NCI-H524 treated with DMSO at 0.1 percent for 48 hours (cell line): ENCODE data around the gene TXNDC8.
"Not testable (repeated sequence)": the region's sequence is repeated elsewhere in the genome, so short reads cannot be mapped to it uniquely, and the experiment has no call there.

Experiments used
- DNase-seq: peaks from one replicate; lab custom pipeline; 2025; lab: John Stamatoyannopoulos, UW

Gene TXNDC8

DNA sequence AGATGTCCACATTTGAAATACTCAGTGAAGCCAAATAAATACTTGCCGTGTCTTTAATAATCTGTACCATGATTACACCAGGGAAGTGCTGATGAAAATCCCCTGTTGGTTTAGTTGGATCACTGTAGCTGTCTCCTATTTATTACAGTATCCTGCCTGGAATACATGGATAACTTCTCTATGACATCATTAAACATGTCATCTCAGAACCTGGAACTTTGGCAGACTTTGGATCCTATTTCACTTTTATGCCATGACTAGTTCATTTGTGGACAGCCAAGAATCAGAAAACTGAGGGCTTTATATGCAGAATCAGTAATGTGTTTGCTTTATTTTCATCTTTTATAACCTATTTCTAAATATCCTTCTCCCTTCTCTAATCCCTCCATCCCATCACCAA, at the start of gene TXNDC8:
Gene TXNDC8 (minus strand): TSS at position 137 of the 400 bp plus-strand sequence.
- DNase-seq: no peak

DNA sequence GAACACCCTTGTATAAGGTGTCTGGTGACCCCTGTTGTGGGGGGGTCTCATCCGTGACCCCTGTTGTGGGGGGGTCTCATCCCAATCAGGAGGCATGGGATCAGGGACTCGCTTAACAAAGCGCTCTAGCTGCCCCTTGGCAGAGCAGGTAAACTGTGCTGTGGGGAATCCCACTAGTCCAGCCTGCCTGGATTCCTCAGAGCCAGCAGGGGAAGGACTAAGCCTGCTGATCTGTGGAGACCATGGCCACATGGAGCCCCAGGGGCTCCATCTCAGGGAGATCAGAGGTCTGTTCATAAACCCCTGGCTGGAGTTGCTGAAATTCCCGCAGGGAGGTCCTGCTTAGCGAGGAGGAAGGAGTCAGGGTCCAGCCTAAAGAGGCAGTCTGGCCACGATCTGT, 45.8 kb upstream of the TXNDC8 start:
- no peak for DNase-seq

- DNase-seq: no peak
Measured at GRCh38 chr9:110382731-110383130, 45.1 kb upstream of the TXNDC8 start.

- DNase-seq: no peak
Measured at GRCh38 chr9:110371411-110372007, 33.8 kb upstream of the TXNDC8 start.

GRCh38 chr9:110370315-110370714, 32.7 kb upstream of the TXNDC8 start:
- no peak for DNase-seq

DNA sequence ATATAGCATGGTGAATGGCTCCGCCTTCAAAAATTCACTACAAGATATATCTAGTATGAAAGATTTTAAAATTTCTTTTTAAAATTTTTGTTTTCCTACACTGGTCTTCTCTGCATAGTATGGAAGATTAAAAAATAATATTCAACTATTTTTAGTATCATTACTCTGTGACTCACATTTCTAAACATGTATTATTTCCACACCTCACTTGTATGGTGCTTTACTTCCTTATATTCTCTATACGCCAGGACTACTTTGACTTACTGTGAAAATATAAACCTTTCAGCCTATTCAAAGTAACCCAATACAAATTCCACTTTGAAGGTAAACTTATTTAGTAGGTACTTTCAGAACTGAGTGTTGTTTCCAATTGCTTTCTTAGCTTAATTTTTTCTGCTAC, 26.8 kb upstream of the TXNDC8 start:
- no peak for DNase-seq

GRCh38 chr9:110358992-110359391, 21.3 kb upstream of the TXNDC8 start:
- not testable (repeated sequence) for DNase-seq

DNA sequence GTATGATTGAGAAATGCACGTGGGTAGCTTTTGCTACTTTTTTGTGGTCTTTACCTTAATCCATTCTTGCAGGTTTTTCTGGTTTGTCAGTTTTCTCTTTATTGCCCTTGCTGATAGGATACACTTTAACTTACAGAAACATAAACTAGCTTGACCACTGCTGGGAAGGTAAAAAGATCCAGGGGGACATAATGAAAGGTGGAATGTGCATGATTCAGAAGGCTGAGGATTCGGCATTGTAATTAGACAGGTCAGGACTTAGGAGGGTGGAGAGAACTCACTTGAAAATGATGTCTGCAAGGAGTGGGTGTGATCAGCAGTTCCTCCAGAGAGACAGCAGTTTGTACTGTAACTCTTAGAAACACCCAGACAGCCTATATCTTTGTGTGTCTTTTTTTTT, 19.8 kb upstream of the TXNDC8 start:
- DNase-seq: no peak

DNA sequence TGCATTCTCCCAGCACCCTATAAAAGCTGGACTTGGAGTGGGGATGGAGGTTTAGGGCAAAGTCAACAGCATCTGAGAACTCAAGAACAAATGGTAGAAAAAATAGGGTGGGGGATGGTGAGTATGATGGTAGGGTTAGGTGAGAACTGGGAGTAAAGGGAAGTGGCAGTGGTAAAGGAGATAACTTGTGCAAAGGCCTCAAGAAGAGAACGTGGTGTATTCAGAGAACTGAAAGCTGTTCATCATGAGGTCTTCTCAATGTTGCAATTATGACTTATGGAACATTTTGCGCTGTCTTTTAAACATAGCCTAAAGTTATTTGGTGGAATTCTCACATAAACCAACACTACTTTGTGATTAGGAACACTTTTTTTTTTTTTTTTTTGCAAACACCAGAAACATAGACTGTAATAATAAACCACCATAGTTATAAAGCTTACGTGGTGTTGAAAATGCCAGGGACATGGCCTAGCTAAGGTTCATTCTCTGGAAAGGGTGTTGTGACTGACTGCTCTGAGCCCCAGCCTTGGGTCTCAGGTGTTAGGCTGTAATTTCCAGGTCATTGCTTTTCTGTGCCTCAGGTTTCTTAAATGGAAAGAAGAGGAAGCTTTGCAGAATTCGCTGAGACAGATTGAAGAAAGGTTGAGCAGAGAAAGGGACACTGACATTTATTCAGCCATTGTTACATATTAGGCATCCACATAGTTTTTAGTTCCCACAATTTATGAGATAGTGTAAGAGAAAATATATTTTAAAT, 19.2 kb upstream of the TXNDC8 start:
- no peak for DNase-seq

- no peak for DNase-seq
Measured at GRCh38 chr9:110355911-110356310, 18.2 kb upstream of the TXNDC8 start.

DNA sequence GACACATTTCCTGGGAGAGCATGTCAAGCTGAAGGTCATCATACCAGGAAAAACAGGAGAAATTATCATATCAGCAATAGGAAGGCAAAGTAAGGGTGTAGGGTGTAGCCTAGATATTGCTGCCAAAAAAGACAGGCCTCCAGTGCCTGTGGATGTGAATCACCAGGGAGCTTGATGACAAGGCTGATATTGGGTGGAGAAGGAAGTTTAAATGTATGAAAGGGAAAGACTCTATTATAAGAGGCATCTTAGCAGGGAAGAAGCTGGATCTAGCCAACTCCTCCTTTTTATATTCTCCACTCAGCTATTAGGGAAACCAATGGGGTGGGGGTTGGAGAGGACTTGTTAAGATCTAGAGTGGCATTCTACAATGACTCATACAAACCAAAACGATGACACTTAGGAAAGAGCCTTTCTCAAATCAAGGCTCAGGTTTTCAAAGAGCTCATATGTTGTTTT, 13.4 kb upstream of the TXNDC8 start:
- no peak for DNase-seq

GRCh38 chr9:110346325-110346724, 8.7 kb upstream of the TXNDC8 start:
- DNase-seq: no peak

DNA sequence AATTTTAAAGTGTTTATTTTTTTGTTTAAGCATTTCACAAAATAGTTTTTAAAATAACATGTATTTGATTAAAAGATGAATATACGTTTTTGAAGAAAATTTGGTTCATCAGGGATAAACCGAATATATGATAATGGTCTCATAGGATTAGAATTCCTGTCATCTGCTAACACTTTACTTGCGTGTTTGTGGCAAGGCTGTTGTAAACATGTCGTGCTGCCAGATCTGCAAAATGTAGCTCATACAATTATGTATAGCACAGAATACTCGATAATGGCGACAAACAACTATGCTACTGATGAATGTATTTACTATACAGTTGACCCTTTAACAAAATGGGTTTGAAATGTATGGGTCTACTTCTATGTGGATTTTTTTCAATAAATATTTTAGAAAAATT, 7.2 kb upstream of the TXNDC8 start:
- no peak for DNase-seq

DNA sequence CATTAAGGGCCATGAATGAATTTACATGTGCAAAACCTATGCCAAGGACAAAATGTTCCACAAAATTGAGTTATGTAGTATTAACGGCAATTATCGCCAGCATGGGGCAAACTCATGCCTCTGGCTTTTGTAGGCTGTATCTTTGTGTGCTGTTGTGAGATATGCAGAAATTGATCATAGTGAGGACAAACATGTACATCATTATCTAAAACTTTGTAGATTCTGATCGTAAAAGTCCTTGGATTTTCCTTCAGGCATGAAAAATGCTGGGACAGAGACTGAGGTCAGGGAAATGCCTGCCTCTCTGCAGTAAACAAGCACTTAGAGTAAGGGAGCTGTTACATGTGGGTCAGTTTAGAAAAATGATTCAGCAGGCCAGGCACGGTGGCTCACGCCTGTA, 5.9 kb upstream of the TXNDC8 start:
- no peak for DNase-seq

DNA sequence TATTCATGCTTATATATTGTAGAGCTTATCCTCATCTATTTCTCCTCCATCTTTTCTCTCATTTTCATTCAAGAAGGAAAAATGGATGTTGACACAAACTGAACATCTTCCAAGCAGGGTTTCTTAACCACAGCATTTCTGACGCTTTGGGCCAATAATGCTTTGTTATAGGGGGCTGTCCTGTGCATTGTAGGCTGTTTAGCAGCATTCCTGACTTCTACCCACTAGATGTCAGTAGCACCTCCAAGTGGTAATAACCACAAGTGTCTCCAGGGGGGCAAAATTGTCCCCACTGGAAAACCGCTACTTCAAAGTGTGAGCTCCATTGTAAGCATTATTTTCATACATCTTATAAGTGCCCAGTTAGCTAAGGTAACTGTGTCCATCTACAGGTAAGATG, 2.6 kb upstream of the TXNDC8 start:
- no peak for DNase-seq

GRCh38 chr9:110338143-110338542, 480 bp upstream of the TXNDC8 start:
- DNase-seq: no peak

DNA sequence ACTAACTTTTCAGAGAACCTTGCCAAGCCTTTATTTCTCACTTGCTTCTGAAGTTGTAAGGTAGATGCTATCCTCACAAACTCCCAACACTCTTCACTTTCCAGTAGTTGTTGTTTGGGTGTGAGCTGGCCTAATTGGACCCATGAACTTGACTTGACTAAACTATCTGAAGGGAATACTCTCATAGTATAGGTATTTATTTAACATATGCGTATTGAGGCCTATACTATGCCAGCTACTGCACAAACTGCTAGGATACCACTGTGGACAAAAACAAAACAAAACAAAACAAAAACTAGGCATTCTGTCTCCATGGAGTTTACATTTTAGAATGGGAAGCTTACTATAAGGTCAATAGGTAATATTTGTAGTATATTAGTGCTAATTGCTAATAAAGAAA, 1.3 kb downstream of the TXNDC8 start:
- DNase-seq: no peak

- DNase-seq: no peak
Measured at GRCh38 chr9:110334871-110335270, 2.8 kb downstream of the TXNDC8 start.

GRCh38 chr9:110334183-110334582, 3.5 kb downstream of the TXNDC8 start:
- no peak for DNase-seq

- DNase-seq: no peak
Measured at GRCh38 chr9:110332766-110333165, 4.9 kb downstream of the TXNDC8 start.

GRCh38 chr9:110330484-110331105, 7.1 kb downstream of the TXNDC8 start:
- DNase-seq: no peak

- DNase-seq: no peak
Measured at GRCh38 chr9:110329639-110330230, 7.9 kb downstream of the TXNDC8 start.

GRCh38 chr9:110328763-110329162, 8.9 kb downstream of the TXNDC8 start:
- no peak for DNase-seq
